Neural progenitor cell (in vitro differentiated cells): ENCODE measurements around the gene OR14C36. TPM values are rescaled to one million over a fixed set of nuclear protein-coding genes. Genes with fewer than 3 reads are reported as not detected.

Source experiments
- DNase-seq: peaks from one replicate; pipeline ENCODE4 v3.0.0-alpha.2; 2016; ENCODE audit warnings: low spot score
- H2AFZ ChIP-seq: fragments of 200-600 bp; sonication (generic); replicated peaks from 2 replicates; pipeline ENCODE4 v1.6.1; 2016; ENCODE audit warnings: antibody characterized with exemption
- H3F3A ChIP-seq: fragments of 200-600 bp; sonication (generic); 2 replicates; pipeline ENCODE4 v1.6.1; 2016; ENCODE audit warnings: antibody characterized with exemption, low read depth
- H3K27ac ChIP-seq: fragments of 200-600 bp; sonication (generic); 2 replicates; pipeline ENCODE4 v1.5.1; 2016; ENCODE audit warnings: mild to moderate bottlenecking
- H3K27me3 ChIP-seq: fragments of 200-600 bp; sonication (generic); 2 replicates; pipeline ENCODE4 v1.6.1; 2016; ENCODE audit warnings: mild to moderate bottlenecking, moderate library complexity
- H3K36me3 ChIP-seq: fragments of 200-600 bp; sonication (generic); 2 replicates; pipeline ENCODE4 v1.5.1; 2016
- H3K4me1 ChIP-seq: fragments of 200-600 bp; sonication (generic); 2 replicates; pipeline ENCODE4 v1.6.1; 2016; ENCODE audit warnings: mixed run types
- H3K4me2 ChIP-seq: fragments of 200-600 bp; sonication (generic); 2 replicates; pipeline ENCODE4 v1.6.1; 2016
- H3K4me3 ChIP-seq: fragments of 200-600 bp; sonication (generic); 2 replicates; pipeline ENCODE4 v1.5.1; 2016
- H3K79me2 ChIP-seq: fragments of 200-600 bp; sonication (generic); 2 replicates; pipeline ENCODE4 v1.6.1; 2016; ENCODE audit warnings: low read depth
- H3K9ac ChIP-seq: fragments of 200-600 bp; sonication (generic); 2 replicates; pipeline ENCODE4 v1.6.1; 2016
- H3K9me3 ChIP-seq: fragments of 200-600 bp; sonication (generic); 2 replicates; pipeline ENCODE4 v1.5.1; 2016; ENCODE audit warnings: low read depth
- H4K20me1 ChIP-seq: fragments of 200-600 bp; sonication (generic); 2 replicates; pipeline ENCODE4 v1.6.1; 2016; ENCODE audit warnings: low read depth
- H3K27ac Mint-ChIP-seq: 3 replicates; pipeline ENCODE4 v1.8.0; 2021; ENCODE audit warnings: mixed read lengths
- H3K27me3 Mint-ChIP-seq: 2 replicates; pipeline ENCODE4 v1.8.0; 2022; ENCODE audit warnings: low read depth, mild to moderate bottlenecking, inconsistent platforms, moderate library complexity, mixed read lengths; ENCODE audit not compliant: insufficient read depth
- H3K36me3 Mint-ChIP-seq: 3 replicates; pipeline ENCODE4 v1.8.0; 2021; ENCODE audit warnings: mixed read lengths
- H3K4me1 Mint-ChIP-seq: 3 replicates; pipeline ENCODE4 v1.8.0; 2021; ENCODE audit warnings: mixed read lengths
- H3K4me3 Mint-ChIP-seq: 3 replicates; pipeline ENCODE4 v1.8.0; 2021; ENCODE audit warnings: mild to moderate bottlenecking, moderate library complexity, mixed read lengths
- H3K9me3 Mint-ChIP-seq: 3 replicates; pipeline ENCODE4 v1.8.0; 2020; ENCODE audit warnings: mixed read lengths
- CTCF ChIP-seq: fragments of 200-600 bp; sonication (generic); IDR thresholded peaks from 2 replicates; pipeline ENCODE4 v1.5.1; 2017; ENCODE audit warnings: antibody characterized with exemption, mild to moderate bottlenecking
- EZH2 ChIP-seq: fragments of 200-600 bp; sonication (generic); IDR thresholded peaks from 2 replicates; pipeline ENCODE4 v1.6.1; 2017; ENCODE audit warnings: antibody characterized with exemption, mild to moderate bottlenecking, moderate library complexity
- EZH2phosphoT487 ChIP-seq: fragments of 200-600 bp; sonication (generic); IDR thresholded peaks from 2 replicates; pipeline ENCODE4 v1.6.1; 2017; ENCODE audit warnings: antibody characterized with exemption
- total RNA-seq: library from RNA; depleted of rRNA; stranded (reverse); fragments of >200 nt; gene quantifications from 2 replicates; pipeline ENCODE4 v1.2.3, GENCODE V29; 2015; ENCODE audit warnings: low replicate concordance

OR14C36 gene
- total RNA-seq, 1 donor from 2014 or later: not detected

GRCh38 chr1:248373761-248374160 lies 25.2 kb downstream of the OR14C36 start:
- H3K27ac Mint-ChIP-seq: no peak overlapping the region
- Histone ChIP-seq H3K9me3 (peaks cover 34% of the 10 kb centered on the region), H4K20me1 (no peaks in the 10 kb centered on the region), H3K9ac (no peak overlapping the region), H3K36me3 (no peaks in the 10 kb centered on the region), H3K27ac (no peak overlapping the region), H3K79me2 (no peaks in the 10 kb centered on the region), H3K27me3 (no peaks in the 10 kb centered on the region), H3K4me1 (no peaks in the 10 kb centered on the region), H3F3A (no peaks in the 10 kb centered on the region), H3K4me3 (no peak overlapping the region), H3K4me2 (no peak overlapping the region), H2AFZ (no peak overlapping the region)
- peaks cover 43% of the 10 kb centered on the region for H3K9me3 Mint-ChIP-seq
- no peak overlapping the region for H3K4me3 Mint-ChIP-seq
- H3K4me1 Mint-ChIP-seq: no peaks in the 10 kb centered on the region
- TF ChIP-seq EZH2 (no peak), EZH2phosphoT487 (no peak), CTCF (no peak)
- H3K36me3 Mint-ChIP-seq: no peaks in the 10 kb centered on the region
- no peaks in the 10 kb centered on the region for H3K27me3 Mint-ChIP-seq
- no peak for DNase-seq

GRCh38 chr1:248375446-248375845 lies 26.9 kb downstream of the OR14C36 start, which contains the start of gene OR2T6:
OR2T6 (plus strand) TSS chr1:248375746; CDS start chr1:248387609, 11,863 bp downstream.
- Histone ChIP-seq H4K20me1 (no peaks in the 10 kb centered on the region), H2AFZ (no peak within 1 kb of the TSS), H3F3A (no peaks in the 10 kb centered on the region), H3K4me1 (no peaks in the 10 kb centered on the region), H3K36me3 (no peaks in the 10 kb centered on the region), H3K4me3 (no peak within 1 kb of the TSS), H3K27ac (no peak within 1 kb of the TSS), H3K79me2 (no peaks in the 10 kb centered on the region), H3K27me3 (no peaks in the 10 kb centered on the region), H3K9ac (no peak within 1 kb of the TSS), H3K9me3 (peaks cover 29% of the 10 kb centered on the region), H3K4me2 (no peak within 1 kb of the TSS)
- no peaks in the 10 kb centered on the region for H3K36me3 Mint-ChIP-seq
- no peaks in the 10 kb centered on the region for H3K27me3 Mint-ChIP-seq
- H3K9me3 Mint-ChIP-seq: peaks cover 34% of the 10 kb centered on the region
- TF ChIP-seq EZH2 (no peak), EZH2phosphoT487 (no peak), CTCF (no peak)
- no peaks in the 10 kb centered on the region for H3K4me1 Mint-ChIP-seq
- no peak within 1 kb of the TSS for H3K27ac Mint-ChIP-seq
- no peak within 1 kb of the TSS for H3K4me3 Mint-ChIP-seq
- DNase-seq: no peak

GRCh38 chr1:248376916-248377315 lies 28.3 kb downstream of the OR14C36 start:
- Histone ChIP-seq H3K36me3 (no peaks in the 10 kb centered on the region), H3K4me3 (no peak overlapping the region), H3K9me3 (peaks cover 33% of the 10 kb centered on the region), H2AFZ (no peak overlapping the region), H3F3A (no peaks in the 10 kb centered on the region), H3K4me2 (no peak overlapping the region), H3K27me3 (no peaks in the 10 kb centered on the region), H3K9ac (no peak overlapping the region), H3K27ac (no peak overlapping the region), H4K20me1 (no peaks in the 10 kb centered on the region), H3K79me2 (no peaks in the 10 kb centered on the region), H3K4me1 (no peaks in the 10 kb centered on the region)
- Mint-ChIP-seq H3K4me1 (no peaks in the 10 kb centered on the region), H3K36me3 (no peaks in the 10 kb centered on the region), H3K27me3 (no peaks in the 10 kb centered on the region), H3K9me3 (peaks cover 26% of the 10 kb centered on the region), H3K27ac (no peak overlapping the region), H3K4me3 (no peak overlapping the region)
- no peak for DNase-seq
- TF ChIP-seq EZH2 (no peak), EZH2phosphoT487 (no peak), CTCF (no peak)
